ENCODE results near the gene DRAXIN.

Gene DRAXIN

GRCh38 chr1:11766429-11766776 lies 74.9 kb downstream of the DRAXIN start:
- no peak for DNase-seq

GRCh38 chr1:11767922-11768704 lies 76.6 kb downstream of the DRAXIN start:
- no peak for DNase-seq

DNA sequence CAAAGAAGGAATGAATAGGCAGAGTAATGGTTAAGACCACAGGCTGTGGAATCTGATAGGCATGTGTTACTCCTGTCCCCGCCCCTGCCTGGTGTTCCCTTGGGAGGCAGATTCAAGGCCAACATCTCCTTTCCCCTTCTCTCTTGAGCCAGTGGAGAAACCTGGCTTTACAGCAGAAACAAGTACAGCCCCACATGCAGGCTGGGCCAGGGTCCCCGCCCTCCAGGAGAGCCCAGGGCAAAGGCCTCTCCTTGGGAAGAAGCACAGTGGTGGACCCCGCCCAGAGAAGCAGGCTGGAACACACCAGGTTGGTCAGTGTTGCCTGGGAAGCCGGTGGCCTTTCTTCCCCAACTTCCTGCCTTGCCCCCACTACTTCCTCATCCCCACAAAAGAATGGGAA lies 77.3 kb downstream of the DRAXIN start:
- DNase-seq: no peak

DNA sequence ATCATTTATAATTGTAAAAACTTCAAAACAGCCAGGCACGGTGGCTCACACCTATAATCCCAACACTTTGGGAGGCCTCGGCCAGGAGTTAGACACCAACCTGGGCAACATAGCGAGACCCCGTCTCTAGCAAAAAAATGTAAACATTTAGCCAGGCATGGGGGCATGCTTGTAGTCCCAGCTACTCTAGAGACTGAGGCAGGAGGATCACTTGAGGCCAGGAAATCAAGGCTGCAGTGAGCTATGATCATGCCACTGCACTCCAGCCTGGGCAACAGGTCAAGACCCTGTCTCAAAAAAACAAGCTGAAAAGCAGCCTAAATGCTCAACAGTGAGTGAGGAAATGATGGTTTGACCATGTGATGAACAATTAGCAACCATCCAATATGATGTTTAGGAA lies 77.8 kb downstream of the DRAXIN start:
- DNase-seq: no peak

DNA sequence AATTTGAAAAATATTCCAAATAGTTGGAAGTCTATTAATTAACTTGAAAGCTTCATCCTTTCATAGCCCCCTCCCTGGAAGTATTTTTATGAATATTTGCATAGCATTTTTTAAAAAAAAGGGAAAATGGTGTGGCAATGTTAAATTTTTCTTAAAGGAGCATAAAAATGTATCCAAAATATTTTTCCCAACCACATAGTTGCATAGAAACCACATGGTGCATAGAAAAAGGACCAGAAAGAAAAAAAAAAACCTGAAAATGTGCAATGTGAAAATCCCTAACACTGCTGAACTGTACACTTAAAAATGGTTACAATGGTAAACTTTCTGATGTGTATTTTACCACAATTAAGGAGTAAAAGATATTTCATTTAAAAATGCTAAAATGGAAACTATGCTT lies 78.5 kb downstream of the DRAXIN start:
- DNase-seq: no peak

GRCh38 chr1:11771481-11772043 lies 80.1 kb downstream of the DRAXIN start:
- no peak for DNase-seq

DNA sequence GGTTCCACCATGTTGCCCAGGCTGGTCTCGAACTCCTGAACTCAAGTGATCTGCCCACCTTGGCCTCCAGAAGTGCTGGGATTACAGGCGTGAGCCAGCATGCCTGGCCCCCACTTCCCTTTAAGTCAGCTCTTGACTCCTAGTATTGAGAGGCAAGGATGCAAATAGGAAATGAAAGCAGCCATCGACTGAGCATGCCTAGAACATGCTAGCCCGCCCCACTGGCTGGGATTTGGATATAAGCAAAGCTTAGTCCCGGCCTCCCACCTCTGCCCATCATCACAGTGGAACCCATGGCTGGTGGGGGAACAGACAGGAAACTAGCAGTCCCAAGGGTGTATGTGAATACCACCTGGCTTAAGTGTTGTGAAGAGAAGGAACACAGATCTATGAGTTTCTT lies 80.9 kb downstream of the DRAXIN start:
- DNase-seq: no peak

GRCh38 chr1:11774753-11775152 lies 83.2 kb downstream of the DRAXIN start:
- no peak for DNase-seq

Data from hippocampal formation (tissue), 2 donors.